AML-193 (cell line): ENCODE data around the gene PPARA.

ENCODE experiments used
- DNase-seq, 2 experiments: peaks; one replicate each; lab custom pipeline; 2025; lab: John Stamatoyannopoulos, UW

Gene PPARA

GRCh38 chr22:46212195-46212594 lies 61.9 kb downstream of the PPARA start:
- DNase-seq, result no peak

- DNase-seq, result no peak
Measured at GRCh38 chr22:46213052-46213451, 62.7 kb downstream of the PPARA start.

- no peak for DNase-seq
Measured at GRCh38 chr22:46214149-46214548, 63.8 kb downstream of the PPARA start.

- DNase-seq, result no peak
Measured at GRCh38 chr22:46214616-46215015, 64.3 kb downstream of the PPARA start.

- DNase-seq, result no peak
Measured at GRCh38 chr22:46219636-46220035, 69.3 kb downstream of the PPARA start.

GRCh38 chr22:46220921-46221320 lies 70.6 kb downstream of the PPARA start:
- DNase-seq, result no peak

GRCh38 chr22:46224044-46224897 lies 73.9 kb downstream of the PPARA start:
- DNase-seq, result no peak

GRCh38 chr22:46224898-46225290 lies 74.6 kb downstream of the PPARA start:
- no peak for DNase-seq

GRCh38 chr22:46225631-46226030 lies 75.3 kb downstream of the PPARA start:
- DNase-seq, result no peak

GRCh38 chr22:46226577-46226976 lies 76.3 kb downstream of the PPARA start:
- no peak for DNase-seq

- no peak for DNase-seq
Measured at GRCh38 chr22:46229701-46230100, 79.4 kb downstream of the PPARA start.

- DNase-seq, result no peak
Measured at GRCh38 chr22:46230262-46230901, 80.1 kb downstream of the PPARA start.

GRCh38 chr22:46233231-46233630 lies 82.9 kb downstream of the PPARA start:
- no peak for DNase-seq

GRCh38 chr22:46234969-46235368 lies 84.6 kb downstream of the PPARA start:
- DNase-seq, result no peak

GRCh38 chr22:46237453-46238124 lies 87.3 kb downstream of the PPARA start:
- DNase-seq, result no peak

GRCh38 chr22:46238541-46238940 lies 88.2 kb downstream of the PPARA start:
- DNase-seq, result no peak

GRCh38 chr22:46239261-46240048 lies 89.1 kb downstream of the PPARA start:
- DNase-seq, result no peak

GRCh38 chr22:46240073-46240472 lies 89.7 kb downstream of the PPARA start:
- DNase-seq, result no peak

GRCh38 chr22:46240506-46240905 lies 90.2 kb downstream of the PPARA start:
- DNase-seq, result no peak

GRCh38 chr22:46240907-46241306 lies 90.6 kb downstream of the PPARA start:
- no peak for DNase-seq

GRCh38 chr22:46241396-46242007 lies 91.2 kb downstream of the PPARA start:
- DNase-seq, result no peak

GRCh38 chr22:46242076-46242475 lies 91.8 kb downstream of the PPARA start:
- no peak for DNase-seq
